NCI-H774 (cell line): ENCODE data around the gene CCDC192.
A peak's percentile ranks its signal among the peaks of the same experiment; 100 is the strongest.

Experiments used
- DNase-seq: peaks from one replicate; lab custom pipeline; 2025; lab: John Stamatoyannopoulos, UW

The CCDC192 gene

DNA sequence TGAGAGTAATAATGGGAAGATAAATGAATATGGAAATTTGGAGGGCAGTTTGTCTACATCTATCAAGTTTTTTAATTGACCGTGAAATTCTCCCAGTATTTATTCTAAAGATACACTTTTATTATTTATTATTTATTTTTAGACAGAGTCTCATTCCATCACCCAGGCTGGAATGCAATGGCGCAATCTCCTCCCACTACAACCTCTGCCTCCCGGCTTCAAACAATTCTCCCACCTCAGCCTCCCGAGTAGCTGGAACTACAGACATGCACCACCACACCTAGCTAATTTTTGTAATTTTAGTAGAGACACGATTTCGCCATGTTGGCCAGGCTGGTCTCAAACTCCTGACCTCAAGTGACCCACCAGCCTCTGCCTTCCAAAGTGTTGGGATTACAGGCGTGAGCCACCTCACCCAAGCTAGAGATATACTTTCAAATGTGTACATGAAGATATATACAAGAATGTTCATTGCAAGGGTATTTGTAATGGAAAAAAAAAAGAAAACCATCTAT lies 282.7 kb downstream of the CCDC192 start:
- no peak for DNase-seq

DNA sequence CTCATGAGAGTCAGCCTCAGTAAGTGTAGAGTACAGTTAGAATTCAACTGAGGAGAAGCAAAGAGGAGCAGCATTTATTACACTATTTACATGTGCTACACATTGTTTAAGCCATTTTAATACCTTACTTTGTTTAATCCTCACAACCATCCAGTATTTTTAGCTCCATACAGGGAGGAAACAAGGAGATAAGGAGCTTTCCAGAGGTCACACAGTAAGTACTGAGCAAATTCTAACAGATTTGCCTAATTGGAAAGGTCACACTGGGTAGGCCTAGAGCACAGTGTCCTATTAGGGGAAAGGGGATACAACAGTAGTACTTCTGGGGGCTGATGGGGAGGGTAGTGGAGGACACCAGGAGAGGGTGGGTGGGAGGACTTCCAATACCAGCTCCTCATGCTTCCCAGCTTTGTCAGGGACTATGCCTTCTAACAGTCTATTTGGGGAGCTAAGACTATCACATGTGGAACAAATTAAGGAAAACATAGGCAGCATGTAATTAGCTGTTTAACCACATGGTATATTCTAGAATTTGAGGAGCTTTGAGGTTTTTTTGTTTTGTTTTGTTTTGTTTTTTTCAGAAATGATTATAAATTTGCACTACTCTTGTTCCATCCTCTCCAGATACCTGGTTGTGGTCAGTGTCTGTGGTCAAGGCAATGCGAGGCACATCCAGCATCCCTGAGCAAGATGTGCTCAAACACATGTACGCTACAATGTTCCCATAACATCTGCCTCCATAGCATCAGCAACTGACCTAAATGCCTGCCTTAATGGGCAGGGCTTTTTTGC lies 284.4 kb downstream of the CCDC192 start:
- DNase-seq: no peak

DNA sequence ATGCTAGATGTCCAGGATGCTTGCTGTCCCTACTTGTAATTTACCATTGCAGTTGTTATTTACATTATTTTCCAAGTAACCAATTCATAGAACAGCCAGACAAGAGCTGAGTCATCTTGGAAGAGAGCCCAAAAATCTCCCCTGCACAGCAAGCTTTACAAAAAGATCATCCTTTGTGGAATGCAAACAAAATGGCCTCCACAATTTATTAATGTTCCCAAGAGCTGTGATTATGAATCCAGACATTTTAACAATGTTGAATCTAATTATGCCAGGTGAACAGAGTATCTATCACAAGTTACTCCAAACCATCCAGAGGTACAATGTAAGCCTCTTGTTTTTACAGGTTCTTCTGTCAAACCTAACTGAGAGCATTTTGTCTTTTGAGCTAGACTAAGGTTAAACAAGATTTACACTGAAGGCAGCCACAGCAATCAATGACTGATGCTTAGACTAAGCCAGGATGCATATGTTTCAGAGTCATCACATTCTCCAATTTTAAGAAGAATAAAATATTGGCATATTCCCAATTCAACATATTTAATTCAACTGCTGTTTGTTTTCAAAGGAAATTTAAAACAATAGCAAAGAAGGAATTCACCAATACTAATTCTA lies 285.1 kb downstream of the CCDC192 start:
- peak; percentile 17 for DNase-seq
